Measurements from ENCODE around the gene TWNK.

TWNK gene

DNA sequence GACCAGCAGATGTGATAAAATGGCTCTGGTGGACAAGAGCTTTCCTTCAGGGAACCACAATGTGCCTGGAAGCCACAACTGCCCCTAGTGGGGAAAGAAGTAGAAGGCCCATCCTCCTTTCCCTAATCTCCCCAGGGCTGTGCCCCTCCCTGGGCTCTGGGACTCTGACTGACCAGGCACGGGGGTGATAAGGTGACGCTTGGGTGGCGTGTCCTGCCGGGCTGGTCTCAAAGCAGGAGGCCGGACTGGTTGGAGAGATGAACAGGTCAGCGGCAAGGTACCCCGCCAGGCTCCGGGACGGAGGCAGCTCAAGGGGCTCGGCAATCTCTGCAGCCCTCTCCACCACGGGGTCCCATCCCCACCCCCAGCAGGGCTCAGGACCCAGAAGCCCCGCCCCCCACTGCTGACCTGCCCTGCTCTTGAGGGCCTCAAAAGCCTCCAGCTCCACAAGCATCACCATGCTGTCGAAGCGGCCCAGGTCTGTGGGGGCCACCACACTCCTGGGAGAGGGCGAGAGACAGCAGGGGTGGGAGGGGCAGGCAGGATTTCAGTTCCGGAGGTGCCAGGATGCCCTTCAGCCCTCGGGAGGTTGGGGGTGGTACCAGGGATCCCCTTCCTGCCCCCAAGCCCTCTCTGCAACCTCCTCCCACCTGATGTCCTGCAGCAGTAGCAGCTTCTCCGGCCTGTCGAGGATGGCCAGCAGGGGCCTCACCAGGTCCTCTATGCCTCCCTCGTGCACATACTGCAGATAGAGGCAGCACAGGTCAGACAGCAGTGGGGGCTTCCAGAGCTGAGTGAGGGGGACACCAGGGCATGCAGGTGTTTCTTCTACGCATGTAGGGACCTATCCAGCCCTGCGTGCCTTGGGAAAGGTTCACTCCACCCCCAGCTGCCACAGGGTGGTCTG, 24.4 kb downstream of the TWNK start:
- DNase-seq (ENCODE audit: low spot score), result peak; percentile 71

DNA sequence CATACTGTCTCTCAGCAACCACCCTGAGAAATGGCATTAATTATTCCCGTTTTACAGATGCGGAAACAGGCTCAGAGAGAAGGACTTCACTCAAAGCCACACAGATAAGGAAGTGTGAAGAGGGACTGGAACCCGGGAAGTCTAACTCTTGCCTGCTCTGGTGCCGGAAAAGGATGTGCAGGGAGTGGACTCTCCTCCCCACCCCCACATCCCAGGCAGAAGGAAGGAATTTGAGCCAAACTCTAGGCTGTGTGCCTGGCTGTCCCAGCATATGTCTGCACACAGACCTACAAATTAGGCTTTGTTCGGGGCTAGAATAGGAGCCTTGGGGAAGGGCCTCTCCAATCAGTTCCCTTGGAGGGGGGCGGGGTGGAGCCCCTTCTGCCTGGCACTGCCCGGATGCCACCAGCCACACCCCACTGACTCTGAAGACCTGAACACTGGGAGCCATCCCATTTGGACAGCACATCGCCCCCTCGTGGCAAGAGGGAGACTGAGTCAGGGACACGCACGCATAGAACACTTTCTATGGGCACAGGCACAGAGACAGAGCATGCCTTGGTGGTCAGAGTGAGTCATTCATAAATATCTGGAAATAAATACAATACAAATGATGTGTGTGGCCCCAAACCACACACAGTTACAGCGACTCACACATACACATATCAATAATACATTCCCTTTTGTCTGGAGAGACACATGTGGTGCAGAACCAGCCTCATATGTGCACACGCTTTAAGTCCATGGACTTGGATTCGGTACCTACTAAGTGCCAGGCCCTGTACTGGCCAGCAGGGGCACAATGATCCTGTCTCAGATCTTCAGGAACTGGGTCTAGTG, 25.4 kb downstream of the TWNK start:
- DNase-seq (ENCODE audit: low spot score), result peak; percentile 81

GRCh38 chr10:101013365-101013825, 26.1 kb downstream of the TWNK start:
- no peak for DNase-seq (ENCODE audit: low spot score)

DNA sequence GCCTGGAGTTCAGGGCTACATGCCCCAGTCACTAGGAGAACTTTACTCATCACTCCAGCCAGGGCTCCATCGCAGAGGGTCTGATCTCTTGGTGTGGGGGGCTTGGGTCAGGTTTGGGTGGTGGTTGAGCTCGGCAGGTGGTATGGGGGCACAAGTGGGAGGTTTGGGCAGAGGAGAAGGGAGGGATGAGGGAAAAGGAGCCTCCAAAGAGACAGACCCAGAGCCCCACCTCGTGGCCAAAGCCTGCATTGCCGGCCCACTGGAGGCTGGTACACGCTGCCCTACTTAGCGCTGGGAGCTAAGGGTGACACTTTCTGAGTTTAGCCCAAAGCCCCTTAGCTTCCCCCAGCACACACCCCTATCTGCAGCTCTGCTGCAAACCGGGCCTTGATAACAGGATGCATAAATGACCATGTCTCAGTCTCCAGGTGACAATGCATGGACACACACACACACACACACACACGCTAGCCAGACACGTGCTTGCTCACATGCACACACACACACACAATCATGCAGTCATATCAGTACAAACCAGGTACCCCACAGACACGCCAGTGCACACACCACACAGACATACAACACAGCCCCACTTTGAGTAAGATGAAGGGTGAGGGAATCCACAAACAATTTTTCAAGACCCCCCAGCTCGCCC, 27.0 kb downstream of the TWNK start:
- peak; percentile 88 for DNase-seq (ENCODE audit: low spot score)

DNA sequence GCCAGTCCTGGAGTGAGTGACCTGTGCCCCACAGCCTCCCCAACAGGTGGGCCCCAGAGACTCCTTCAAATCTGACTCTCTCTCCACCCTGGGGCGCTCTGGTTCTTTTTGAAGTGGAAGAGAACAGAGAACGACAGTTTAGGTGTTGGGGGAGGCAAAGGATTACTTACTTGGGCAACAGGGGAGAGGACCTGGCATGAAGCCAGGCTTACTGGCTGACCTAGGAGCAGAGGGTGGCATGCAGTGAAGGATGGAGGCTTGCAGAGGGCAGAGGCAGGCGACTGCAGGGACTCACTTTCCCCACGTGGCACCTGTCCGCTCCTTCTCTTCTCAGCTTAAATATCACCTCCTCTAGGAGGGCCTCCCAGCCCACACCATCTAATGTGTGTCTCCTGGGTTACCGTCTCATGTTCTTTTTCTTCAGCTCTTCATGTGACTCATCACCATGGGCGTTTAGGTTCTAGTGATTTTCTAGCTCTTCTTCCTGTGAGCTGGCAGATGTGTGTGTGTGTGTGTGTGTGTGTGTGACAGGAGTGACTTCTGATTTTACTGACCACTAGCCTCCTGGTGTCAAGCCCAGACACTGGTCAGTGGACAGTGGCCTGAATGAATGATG, 27.7 kb downstream of the TWNK start:
- DNase-seq (ENCODE audit: low spot score), result no peak

- no peak for DNase-seq (ENCODE audit: low spot score)
Measured at GRCh38 chr10:101015582-101015973, 28.2 kb downstream of the TWNK start.

- no peak for DNase-seq (ENCODE audit: low spot score)
Measured at GRCh38 chr10:101016814-101017213, 29.5 kb downstream of the TWNK start.

GRCh38 chr10:101018118-101018599, 30.8 kb downstream of the TWNK start:
- no peak for DNase-seq (ENCODE audit: low spot score)

DNA sequence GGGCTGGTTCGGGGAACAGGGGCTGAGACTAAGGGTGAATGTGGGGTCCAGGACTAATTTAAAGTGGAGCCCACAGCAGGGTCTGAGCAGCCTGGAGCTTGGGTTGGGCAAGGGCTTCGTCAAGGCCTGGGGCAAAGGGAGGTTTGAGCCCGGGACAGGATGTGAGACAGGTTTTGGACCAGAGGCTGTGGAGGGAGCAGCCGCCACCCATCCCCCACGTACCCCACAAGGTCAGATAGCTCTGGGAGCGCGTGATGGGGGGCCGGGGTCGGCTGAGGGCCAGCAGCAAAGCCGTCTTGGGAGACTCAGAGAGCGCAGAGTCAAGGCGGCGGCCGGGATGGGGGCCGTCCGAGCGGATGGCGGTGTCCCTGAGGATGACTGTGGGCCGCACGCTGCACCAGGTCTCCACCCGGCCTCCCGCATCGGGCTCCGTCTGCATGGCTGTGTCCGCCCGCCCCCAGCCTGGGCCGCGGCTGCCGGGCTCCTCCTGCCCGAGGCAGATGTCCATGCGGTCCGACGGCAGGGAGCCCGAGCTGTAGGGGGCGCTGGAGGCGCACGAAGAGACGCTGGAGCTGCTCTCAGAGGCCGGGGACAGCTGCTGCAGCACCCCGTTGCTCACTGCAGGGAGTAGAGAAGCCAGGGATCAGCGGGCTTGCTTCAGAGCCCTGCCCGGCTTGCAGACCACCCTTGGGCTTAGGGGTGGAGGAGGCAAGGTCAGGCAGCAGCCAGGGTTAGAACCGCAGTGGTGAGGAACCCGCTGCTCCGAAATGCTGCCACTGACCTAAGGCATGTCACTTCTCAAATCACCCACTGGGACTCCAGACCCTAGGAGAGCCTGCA, 31.5 kb downstream of the TWNK start:
- peak; percentile 97 for DNase-seq (ENCODE audit: low spot score)

- DNase-seq (ENCODE audit: low spot score), result no peak
Measured at GRCh38 chr10:101019440-101019703, 32.0 kb downstream of the TWNK start.

DNA sequence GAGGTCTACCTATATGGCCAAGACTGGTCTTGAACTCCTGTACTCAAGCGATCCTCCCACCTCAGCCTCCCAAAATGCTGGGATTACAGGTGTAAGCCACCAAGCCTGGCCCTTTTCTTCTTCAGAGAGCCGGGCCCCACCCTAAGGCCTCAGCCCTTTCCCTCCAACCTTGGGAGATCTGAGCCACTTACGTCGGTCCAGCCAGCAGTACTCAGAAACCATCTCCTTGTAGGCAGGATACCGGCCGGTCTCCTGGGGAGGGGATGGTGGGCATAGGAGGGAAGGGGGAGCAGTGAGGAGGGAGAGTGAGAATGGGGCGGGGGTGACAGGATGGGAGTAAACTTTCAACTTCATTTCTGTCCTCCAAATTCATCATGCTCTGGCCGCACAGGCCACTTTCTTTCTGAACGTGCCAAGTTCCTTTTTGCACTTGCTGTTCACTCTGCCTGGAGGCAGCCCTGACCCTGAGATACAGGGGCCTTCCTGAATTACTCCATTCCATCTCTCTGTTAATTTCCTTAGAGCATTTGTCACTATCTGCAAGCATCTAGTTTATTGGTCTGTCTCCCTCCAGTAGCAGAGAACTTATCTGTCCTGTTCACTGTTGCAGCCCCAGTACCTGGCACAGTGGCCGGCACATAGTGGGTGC, 33.2 kb downstream of the TWNK start:
- no peak for DNase-seq (ENCODE audit: low spot score)

DNA sequence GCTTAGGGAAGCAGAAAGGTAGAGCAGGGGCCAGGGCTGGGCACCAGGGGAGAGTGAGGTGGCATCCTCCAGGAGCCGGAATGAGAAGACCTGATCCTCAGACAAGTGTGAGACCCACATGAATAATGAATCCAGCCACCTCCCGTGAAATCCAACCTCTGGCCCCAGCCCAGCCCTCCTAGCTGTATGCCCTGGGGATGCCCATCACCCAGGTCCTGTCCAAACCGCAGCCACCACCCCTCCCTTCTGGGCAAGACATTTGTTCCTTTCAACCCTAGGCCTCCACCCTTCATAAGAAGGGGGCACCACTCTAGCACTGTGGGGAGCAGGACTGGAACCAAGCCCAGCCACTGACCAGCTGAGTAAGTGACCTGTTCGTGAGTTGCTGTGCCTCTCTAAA, 33.9 kb downstream of the TWNK start:
- DNase-seq (ENCODE audit: low spot score), result no peak

- DNase-seq (ENCODE audit: low spot score), result no peak
Measured at GRCh38 chr10:101021692-101022251, 34.4 kb downstream of the TWNK start.

GRCh38 chr10:101022967-101023705, 35.8 kb downstream of the TWNK start:
- DNase-seq (ENCODE audit: low spot score), result no peak

GRCh38 chr10:101027106-101027720, 39.9 kb downstream of the TWNK start:
- no peak for DNase-seq (ENCODE audit: low spot score)

DNA sequence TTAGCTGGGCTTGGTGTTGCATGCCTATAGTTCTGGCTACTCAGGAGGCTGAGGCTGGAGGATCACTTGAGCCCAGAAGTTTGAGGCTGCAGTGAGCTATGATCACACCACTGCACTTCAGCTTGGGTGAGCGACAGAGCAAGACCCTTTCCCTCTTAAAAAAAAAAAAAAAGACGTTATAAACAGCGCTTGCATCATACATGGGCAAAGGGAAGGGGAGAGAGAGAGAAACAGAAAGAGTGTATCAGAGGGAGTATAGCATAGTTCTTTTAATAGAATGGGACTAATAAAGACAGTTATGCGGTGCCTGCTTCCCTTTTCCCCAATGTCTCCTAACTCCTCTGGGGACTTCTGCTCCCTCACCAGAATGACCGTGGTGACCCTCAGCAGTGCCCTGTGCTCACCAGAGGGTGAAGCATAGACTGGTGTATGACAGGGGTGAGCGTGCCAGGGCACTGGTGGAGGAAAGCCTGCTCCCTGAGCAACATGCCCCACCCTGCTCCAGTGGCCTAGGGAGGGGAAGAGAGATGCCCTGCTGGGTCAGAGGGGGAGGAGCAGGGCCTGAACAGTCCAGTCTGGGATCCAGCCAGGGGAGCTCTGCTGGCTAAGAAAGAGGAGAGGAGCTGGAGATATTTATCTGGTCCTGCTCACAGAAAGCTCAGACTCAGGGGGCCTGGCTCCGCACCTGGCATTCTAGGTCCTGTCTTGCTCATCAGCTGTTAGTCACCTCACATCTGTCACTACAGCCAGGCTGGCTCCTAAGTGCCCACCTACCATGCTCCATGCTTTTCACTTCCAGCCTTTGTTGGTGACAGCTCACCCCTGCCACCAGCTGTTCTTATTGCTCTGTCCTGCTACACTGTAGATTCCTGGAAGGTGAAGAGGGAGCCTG, 41.3 kb downstream of the TWNK start:
- no peak for DNase-seq (ENCODE audit: low spot score)

DNA sequence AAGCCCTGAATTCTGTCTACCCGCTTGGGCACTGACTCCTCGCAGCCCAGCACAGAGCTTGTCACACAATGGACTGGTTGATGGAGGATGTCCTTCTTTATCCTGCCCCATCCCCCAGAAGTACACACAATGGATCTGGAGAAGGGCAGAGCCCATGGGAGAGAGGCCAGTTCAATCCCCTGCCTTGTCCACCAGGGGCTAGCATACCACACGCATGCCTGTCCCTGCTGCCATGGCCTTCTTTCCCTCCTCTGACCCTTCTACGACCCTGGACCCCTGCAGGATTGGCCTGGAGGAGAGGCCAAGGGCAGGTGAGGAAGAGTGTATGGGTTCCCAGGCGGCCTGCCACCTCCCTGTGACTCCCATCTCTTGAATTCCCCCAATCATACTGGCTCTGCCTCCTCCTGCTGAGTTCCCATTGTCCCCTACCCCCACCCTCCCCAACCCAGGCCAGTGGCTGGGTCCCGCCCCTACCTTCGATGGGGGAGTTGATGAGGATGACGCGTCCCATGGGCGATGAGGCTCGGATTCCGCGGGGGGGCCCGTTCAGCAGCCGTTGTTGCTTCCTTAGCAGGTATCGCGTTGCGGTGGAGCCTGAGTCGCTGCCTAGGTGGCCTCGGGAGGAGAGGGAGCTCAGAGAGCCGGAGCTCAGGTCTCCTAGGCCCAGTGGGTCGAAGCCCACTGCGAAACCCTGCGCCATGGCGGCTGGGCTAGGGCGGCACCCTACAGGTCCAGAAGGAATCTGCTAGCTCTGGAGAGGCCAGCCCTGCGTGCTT, 42.4 kb downstream of the TWNK start:
- DNase-seq (ENCODE audit: low spot score), result no peak

Data from HuH-7.5 (cell line).